Retinal pigment epithelial cell (primary cell): Measurements from ENCODE around the gene NLGN3.

Experiments used
- DNase-seq: peaks from one replicate; pipeline ENCODE4 v3.0.0-alpha.2; 2010; ENCODE audit warnings: low read depth
- H3K4me3 ChIP-seq: 2 replicates; pipeline ENCODE4 v1.5.1; 2011; ENCODE audit warnings: mild to moderate bottlenecking, low read length, control low read depth, moderate library complexity
- CTCF ChIP-seq: conservative IDR thresholded peaks from 2 replicates; pipeline ENCODE4 v1.5.1; 2011; ENCODE audit warnings: low read depth, low read length, control low read depth, inconsistent platforms

Gene NLGN3

DNA sequence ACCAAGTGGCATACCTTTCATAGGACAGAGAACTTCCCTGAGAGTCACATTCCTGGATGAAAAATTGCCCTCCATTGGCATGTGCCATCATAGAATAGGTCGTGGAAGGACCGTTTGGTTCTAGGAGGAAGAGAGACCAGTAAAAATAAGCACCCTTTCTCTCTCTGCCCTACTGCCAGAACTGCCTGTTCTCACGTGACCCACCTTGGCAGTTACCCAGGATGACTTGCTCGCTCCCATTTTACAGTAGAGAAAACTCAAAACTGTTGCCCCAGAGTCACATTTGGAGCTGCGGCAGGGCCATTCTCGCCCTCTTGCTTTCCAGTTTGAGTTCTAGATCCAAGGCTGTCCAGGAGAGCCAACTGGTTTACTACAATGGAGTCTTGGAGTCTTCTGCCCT is 1.1 kb upstream of the NLGN3 start:
- H3K4me3 ChIP-seq = no peak overlapping the region
- DNase-seq = no peak
- no peak for TF ChIP-seq CTCF

DNA sequence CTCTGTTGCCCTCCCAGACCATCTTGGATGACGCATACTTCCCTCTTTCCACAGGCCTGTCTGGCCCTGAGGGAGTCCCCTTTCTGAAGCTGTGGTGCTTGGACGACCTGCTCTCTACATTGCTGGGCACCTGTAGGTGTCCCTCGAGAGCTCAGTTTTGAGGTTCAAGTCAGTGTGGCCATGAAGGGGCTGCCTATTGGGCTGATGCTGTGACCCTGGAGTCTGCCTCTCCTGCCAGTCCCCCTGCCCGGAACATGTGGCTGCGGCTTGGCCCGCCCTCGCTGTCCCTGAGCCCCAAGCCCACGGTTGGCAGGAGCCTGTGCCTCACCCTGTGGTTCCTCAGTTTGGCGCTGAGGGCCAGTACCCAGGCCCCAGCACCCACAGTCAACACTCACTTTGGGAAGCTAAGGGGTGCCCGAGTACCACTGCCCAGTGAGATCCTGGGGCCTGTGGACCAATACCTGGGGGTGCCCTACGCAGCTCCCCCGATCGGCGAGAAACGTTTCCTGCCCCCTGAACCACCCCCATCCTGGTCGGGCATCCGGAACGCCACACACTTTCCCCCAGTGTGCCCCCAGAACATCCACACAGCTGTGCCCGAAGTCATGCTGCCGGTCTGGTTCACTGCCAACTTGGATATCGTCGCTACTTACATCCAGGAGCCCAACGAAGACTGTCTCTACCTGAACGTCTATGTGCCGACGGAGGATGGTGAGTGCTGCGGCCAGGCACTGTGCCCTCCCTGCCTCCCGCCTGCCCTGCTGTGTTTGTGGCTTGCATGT is 3.0 kb downstream of the NLGN3 start:
- no peak for TF ChIP-seq CTCF
- DNase-seq = no peak
- no peak overlapping the region for H3K4me3 ChIP-seq

DNA sequence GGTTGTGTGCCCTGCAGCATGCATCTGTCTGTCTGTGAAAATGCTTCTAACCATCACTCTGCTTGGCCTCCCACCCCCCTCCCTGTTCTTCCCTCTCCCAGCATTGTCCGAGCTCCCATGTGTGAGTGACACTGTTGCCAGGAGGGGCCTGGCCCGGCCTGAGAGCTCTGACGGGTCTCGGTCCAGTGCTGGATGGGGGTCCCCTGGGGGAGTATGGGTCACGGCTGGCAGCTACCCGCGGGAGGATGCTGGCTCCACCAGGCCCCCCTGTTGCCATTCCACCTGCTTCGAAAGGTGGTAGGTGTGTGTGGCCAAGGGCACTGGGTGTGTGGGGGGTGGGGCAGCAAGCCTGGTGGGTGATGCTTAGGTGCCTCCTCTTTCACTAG is 3.6 kb downstream of the NLGN3 start:
- no peak overlapping the region for H3K4me3 ChIP-seq
- TF ChIP-seq CTCF = no peak
- DNase-seq = no peak

- TF ChIP-seq CTCF = no peak
- no peak overlapping the region for H3K4me3 ChIP-seq
- DNase-seq = no peak
Measured at GRCh38 chrX:71151366-71151765, 6.7 kb downstream of the NLGN3 start.

GRCh38 chrX:71154196-71154595 is 9.6 kb downstream of the NLGN3 start:
- H3K4me3 ChIP-seq = no peak overlapping the region
- DNase-seq = no peak
- no peak for TF ChIP-seq CTCF

DNA sequence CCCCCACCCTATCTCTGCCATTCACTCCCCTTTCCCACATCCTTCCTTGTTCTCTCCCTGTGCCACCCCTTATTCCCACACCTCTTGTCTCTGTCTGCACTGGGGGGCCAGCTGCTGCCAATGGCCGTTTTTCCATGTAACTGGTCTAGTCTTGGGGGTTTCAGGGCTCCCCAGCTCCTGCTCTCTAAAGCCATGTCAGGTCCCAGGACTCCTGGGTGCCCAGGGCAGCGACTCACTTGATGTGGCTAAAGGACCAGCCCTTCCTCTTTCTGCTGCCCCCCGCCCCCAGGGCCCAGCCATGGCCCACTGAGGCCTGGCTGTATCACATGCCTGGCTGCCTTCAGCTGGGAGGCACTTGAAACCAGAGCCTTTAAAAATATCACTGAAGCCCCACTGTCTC is 10.0 kb downstream of the NLGN3 start:
- no peak overlapping the region for H3K4me3 ChIP-seq
- TF ChIP-seq CTCF = no peak
- DNase-seq = no peak

DNA sequence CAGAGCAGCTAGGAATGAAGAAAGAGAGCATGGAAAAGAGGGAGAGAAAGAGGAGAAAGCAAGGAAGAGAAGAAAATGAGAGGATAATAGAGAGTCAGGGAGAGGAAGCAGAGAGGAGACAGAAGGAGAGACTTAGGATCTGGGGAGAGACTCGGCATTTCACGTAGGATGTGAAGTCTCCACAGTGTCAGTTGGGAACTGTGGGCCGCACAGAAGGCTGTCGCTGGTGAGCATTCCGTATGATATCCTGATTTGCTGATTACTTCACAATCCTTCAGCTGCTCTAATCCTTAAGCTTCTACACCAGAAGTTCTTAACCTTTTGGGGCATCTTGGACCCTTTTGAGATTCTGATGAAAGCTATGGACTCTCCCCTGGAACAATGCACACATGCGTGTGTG is 14.0 kb downstream of the NLGN3 start:
- TF ChIP-seq CTCF = no peak
- no peak for DNase-seq
- no peak overlapping the region for H3K4me3 ChIP-seq
